H1 (cell line): ENCODE results near the gene OR5A1. TPM values are rescaled to one million over a fixed set of nuclear protein-coding genes. Genes with fewer than 3 reads are reported as not detected.

Experiments used
- CTCF ChIA-PET: fragments of 300-600 bp; sonication (Branson Sonifier 250); formaldehyde crosslinking; loops from one replicate; lab custom pipeline; 2021; ENCODE audit not compliant: partially characterized antibody; lab: Charles Lee
- POLR2A ChIA-PET: fragments of 300-600 bp; sonication (Branson Sonifier 250); formaldehyde crosslinking; loops from one replicate; lab custom pipeline; 2021; ENCODE audit warnings: inconsistent platforms; ENCODE audit not compliant: partially characterized antibody; lab: Charles Lee
- DNase-seq, 2 experiments: peaks; one replicate each; pipeline versions ENCODE4 v3.0.0 to v3.0.0-alpha.2; 2010 to 2022; ENCODE audit warnings: low spot score in 2 of 2, low read depth in 1 of 2, mixed read lengths in 1 of 2
- FAIRE-seq: peaks from 2 replicates; lab custom pipeline; 2011; peaks lifted over from hg19 to GRCh38; lab: Jason Lieb, UNC
- H2AFZ ChIP-seq: 2 replicates; pipeline ENCODE4 v1.8.1; 2012; ENCODE audit warnings: low read length, inconsistent platforms
- H2AK5ac ChIP-seq: 2 replicates; pipeline ENCODE4 v1.6.1; 2013; ENCODE audit warnings: low read depth, low read length
- H2BK120ac ChIP-seq: replicated peaks from 2 replicates; pipeline ENCODE3; 2013; ENCODE audit warnings: low read depth, low read length, inconsistent platforms
- H2BK12ac ChIP-seq: 2 replicates; pipeline ENCODE4 v1.6.1; 2013; ENCODE audit warnings: low read depth, low read length
- H2BK15ac ChIP-seq: 2 replicates; pipeline ENCODE4 v1.6.1; 2013; ENCODE audit warnings: low read length
- H2BK20ac ChIP-seq: 2 replicates; pipeline ENCODE4 v1.6.1; 2013; ENCODE audit warnings: low read length
- H2BK5ac ChIP-seq: 2 replicates; pipeline ENCODE4 v1.6.1; 2013; ENCODE audit warnings: low read depth, low read length
- H3K14ac ChIP-seq: 2 replicates; pipeline ENCODE4 v1.6.1; 2013; ENCODE audit warnings: inconsistent platforms; ENCODE audit not compliant: insufficient read length
- H3K18ac ChIP-seq: 2 replicates; pipeline ENCODE4 v1.6.1; 2013; ENCODE audit warnings: low read length; ENCODE audit errors: extremely low read depth
- H3K23ac ChIP-seq: 2 replicates; pipeline ENCODE4 v1.6.1; 2013; ENCODE audit warnings: inconsistent platforms; ENCODE audit not compliant: insufficient read length
- H3K23me2 ChIP-seq: 2 replicates; pipeline ENCODE4 v1.6.1; 2013; ENCODE audit warnings: low read depth, low read length
- H3K27ac ChIP-seq: 2 replicates; pipeline ENCODE4 v1.6.1; 2011; ENCODE audit warnings: low read depth, low read length, inconsistent platforms
- H3K27me3 ChIP-seq, 4 experiments: replicated peaks in 1 of 4; 1 replicate in 1 of 4; 2 replicates in 3 of 4; pipeline versions ENCODE4 v1.6.1 to v1.8.1; 2011 to 2013; ENCODE audit warnings: low read length in 3 of 4, mild to moderate bottlenecking in 3 of 4, inconsistent platforms in 2 of 4, mixed read lengths in 2 of 4, moderate library complexity in 1 of 4; ENCODE audit not compliant: control insufficient read depth in 3 of 4, insufficient read depth in 3 of 4; ENCODE audit errors: extremely low read depth in 1 of 4
- H3K36me3 ChIP-seq, 4 experiments: 2 replicates each; pipeline versions ENCODE4 v1.6.1 to v1.8.1; 2011 to 2013; ENCODE audit warnings: mild to moderate bottlenecking in 4 of 4, low read length in 3 of 4, moderate library complexity in 2 of 4, control low read depth in 1 of 4, inconsistent platforms in 1 of 4; ENCODE audit not compliant: insufficient read depth in 4 of 4, control insufficient read depth in 2 of 4
- H3K4ac ChIP-seq: replicated peaks from 2 replicates; pipeline ENCODE3; 2013; ENCODE audit warnings: low read length, low read depth, mixed read lengths, inconsistent platforms; ENCODE audit not compliant: insufficient read length
- H3K4me1 ChIP-seq, 4 experiments: replicated peaks in 1 of 4; 1 replicate in 1 of 4; 2 replicates in 3 of 4; pipeline versions ENCODE4 v1.6.1 to v1.8.1; 2011 to 2013; ENCODE audit warnings: low read length in 3 of 4, inconsistent platforms in 2 of 4, mixed read lengths in 1 of 4; ENCODE audit not compliant: insufficient read depth in 4 of 4, control insufficient read depth in 3 of 4
- H3K4me2 ChIP-seq, 2 experiments: 2 replicates each; pipeline versions ENCODE4 v1.6.1 to v1.8.1; 2011 to 2013; ENCODE audit warnings: low read depth in 2 of 2, low read length in 2 of 2, control low read depth in 1 of 2, inconsistent platforms in 1 of 2, mild to moderate bottlenecking in 1 of 2; ENCODE audit not compliant: insufficient read depth in 1 of 2
- H3K4me3 ChIP-seq, 4 experiments: fragments of 200-600, 300-600 bp in 1 of 4; sonication (generic), shearing (Covaris generic), sonication (Bioruptor Twin) in 1 of 4; 2 replicates each; pipeline versions ENCODE4 v1.5.1 to v1.8.1; 2011 to 2016; ENCODE audit warnings: low read length in 4 of 4, low read depth in 3 of 4, control low read depth in 2 of 4, inconsistent platforms in 2 of 4, mild to moderate bottlenecking in 2 of 4, mixed read lengths in 1 of 4, moderate library complexity in 1 of 4; ENCODE audit not compliant: insufficient read depth in 2 of 4; ENCODE audit errors: extremely low read depth in 1 of 4
- H3K56ac ChIP-seq: replicated peaks from 2 replicates; pipeline ENCODE3; 2013; ENCODE audit warnings: low read depth, mild to moderate bottlenecking, mixed read lengths, low read length, inconsistent platforms; ENCODE audit not compliant: insufficient read length
- H3K79me1 ChIP-seq: 2 replicates; pipeline ENCODE4 v1.6.1; 2013; ENCODE audit warnings: low read depth, low read length, control low read depth
- H3K79me2 ChIP-seq, 2 experiments: 2 replicates each; pipeline versions ENCODE4 v1.6.1 to v1.8.1; 2012 to 2013; ENCODE audit warnings: low read length in 2 of 2, mild to moderate bottlenecking in 2 of 2, inconsistent platforms in 1 of 2; ENCODE audit not compliant: insufficient read depth in 2 of 2, control insufficient read depth in 1 of 2
- H3K9ac ChIP-seq, 4 experiments: replicated peaks in 1 of 4; 1 replicate in 1 of 4; 2 replicates in 3 of 4; pipeline versions ENCODE4 v1.6.1 to v1.8.1; 2011 to 2013; ENCODE audit warnings: low read depth in 3 of 4, low read length in 3 of 4, control low read depth in 2 of 4, mild to moderate bottlenecking in 2 of 4, moderate library complexity in 2 of 4, inconsistent platforms in 1 of 4; ENCODE audit errors: extremely low read depth in 1 of 4
- H3K9me3 ChIP-seq, 2 experiments: 2 replicates each; pipeline versions ENCODE4 v1.6.1 to v1.8.1; 2012 to 2013; ENCODE audit warnings: mild to moderate bottlenecking in 2 of 2, moderate library complexity in 2 of 2, control low read depth in 1 of 2, inconsistent platforms in 1 of 2, low read depth in 1 of 2, low read length in 1 of 2, mixed read lengths in 1 of 2; ENCODE audit not compliant: insufficient read depth in 2 of 2
- H4K20me1 ChIP-seq, 2 experiments: replicated peaks in 1 of 2; 2 replicates each; pipeline versions ENCODE3 to v1.8.1; 2011 to 2013; ENCODE audit warnings: inconsistent platforms in 2 of 2, low read length in 2 of 2, mild to moderate bottlenecking in 1 of 2; ENCODE audit not compliant: insufficient read depth in 2 of 2, control insufficient read depth in 1 of 2
- H4K5ac ChIP-seq: 2 replicates; pipeline ENCODE4 v1.6.1; 2013; ENCODE audit warnings: low read length, low read depth, mixed read lengths, inconsistent platforms; ENCODE audit not compliant: insufficient read length
- H4K8ac ChIP-seq: 2 replicates; pipeline ENCODE4 v1.8.0; 2013; ENCODE audit warnings: mild to moderate bottlenecking, moderate library complexity, low read length, inconsistent platforms; ENCODE audit not compliant: insufficient read depth; ENCODE audit errors: extremely low read depth
- H4K91ac ChIP-seq: replicated peaks from 2 replicates; pipeline ENCODE3; 2013; ENCODE audit warnings: low read length, mixed read lengths, inconsistent platforms; ENCODE audit not compliant: insufficient read length
- CHD2 ChIP-seq: IDR thresholded peaks from 2 replicates; pipeline ENCODE4 v1.6.1; 2012; ENCODE audit warnings: low read length, improper control_type of control experiment
- POLR2A ChIP-seq, 2 experiments: IDR thresholded peaks; 1 replicate in 1 of 2; 2 replicates in 1 of 2; pipeline ENCODE4 v1.6.1; 2011; ENCODE audit warnings: low read depth in 2 of 2, low read length in 2 of 2, mild to moderate bottlenecking in 2 of 2; ENCODE audit errors: control extremely low read depth in 1 of 2
- WGBS, 2 experiments: shearing (Covaris generic) in 1 of 2; methylation state at CpG; one replicate each; pipeline versions ENCODE4 v1.1.6 to v1.1.7; 2013 to 2015; ENCODE audit warnings: low lambda C conversion rate in 2 of 2, mixed read lengths in 2 of 2, inconsistent platforms in 1 of 2, low coverage in 1 of 2, missing lambda C conversion rate in 1 of 2; ENCODE audit not compliant: insufficient replicate concordance in 2 of 2, insufficient coverage in 1 of 2, insufficient read length in 1 of 2; ENCODE audit errors: extremely low coverage in 1 of 2, missing lambda C conversion rate in 1 of 2; 5-methylcytosine and 5-hydroxymethylcytosine counted together
- polyA plus RNA-seq, 7 experiments: library from polyadenylated mRNA; depleted of rRNA in 3 of 7; stranded (reverse) in 5 of 7; unstranded in 2 of 7; fragments of >200 nt in 5 of 7; fragments of 200-250 nt in 2 of 7; gene quantifications; 1 replicate in 5 of 7; 2 replicates in 1 of 7; 4 replicates in 1 of 7; pipeline versions ENCODE4 v1.2.1 to v1.2.3, GENCODE V29; 2011 to 2013; ENCODE audit warnings: missing spikeins in 2 of 7, mixed read lengths in 2 of 7
- total RNA-seq: library from RNA; stranded (reverse); fragmentation: NEBNext Ultra II Directional; extraction: Animal tissue kit (Norgen Biotek cat#: 25700); gene quantifications from 2 replicates; pipeline ENCODE4 v1.2.1, GENCODE V29; 2021

OR5A1 gene
- total and polyA plus RNA-seq, 2 of the 8 experiments (the other 6 are each of a cell fraction or from before 2014, with no cell fraction given), result not detected

DNA sequence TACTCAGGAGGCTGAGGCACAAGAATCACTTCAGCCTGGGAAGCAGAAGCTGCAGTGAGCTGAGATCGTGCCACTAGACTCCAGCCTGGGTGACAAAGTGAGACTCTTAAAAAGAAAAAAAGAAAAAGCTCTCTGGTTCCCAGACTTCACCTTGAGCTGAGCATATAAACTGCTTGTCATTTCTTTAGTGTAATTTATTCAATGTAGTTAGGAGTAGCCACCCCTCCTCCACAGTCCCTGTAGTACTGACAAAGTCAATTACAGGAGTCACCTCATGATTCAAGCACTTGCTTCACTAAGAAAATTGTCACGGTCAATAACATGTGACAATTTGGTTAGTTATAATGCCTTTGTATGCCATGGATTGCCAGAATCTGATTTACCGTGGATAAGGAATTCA is 44.1 kb downstream of the OR5A1 start:
- no peak overlapping the region for H3K27ac ChIP-seq
- no peak overlapping the region for H2BK120ac ChIP-seq
- no peaks in the 10 kb centered on the region for H3K79me2 ChIP-seq
- H3K4me2 ChIP-seq, result no peak overlapping the region
- H4K8ac ChIP-seq, result no peak overlapping the region
- POLR2A ChIA-PET, result no interaction called here
- H3K79me1 ChIP-seq, result no peaks in the 10 kb centered on the region
- FAIRE-seq (no peak), DNase-seq (no peak)
- no peaks in the 10 kb centered on the region for H3K23me2 ChIP-seq
- H2BK20ac ChIP-seq, result no peak overlapping the region
- no peaks in the 10 kb centered on the region for H4K20me1 ChIP-seq
- no peaks in the 10 kb centered on the region for H3K27me3 ChIP-seq
- no peak overlapping the region for H4K5ac ChIP-seq
- H3K18ac ChIP-seq, result no peak overlapping the region
- no peak overlapping the region for H3K4me3 ChIP-seq
- no peak overlapping the region for H2AFZ ChIP-seq
- CTCF ChIA-PET, result no interaction called here
- H2AK5ac ChIP-seq, result no peak overlapping the region
- no peaks in the 10 kb centered on the region for H3K4me1 ChIP-seq
- H3K14ac ChIP-seq, result no peak overlapping the region
- H3K23ac ChIP-seq, result no peak overlapping the region
- no peaks in the 10 kb centered on the region for H3K9me3 ChIP-seq
- H2BK5ac ChIP-seq, result no peak overlapping the region
- H2BK15ac ChIP-seq, result no peak overlapping the region
- H2BK12ac ChIP-seq, result no peak overlapping the region
- no peak overlapping the region for H3K56ac ChIP-seq
- H3K36me3 ChIP-seq, result no peaks in the 10 kb centered on the region
- no peak overlapping the region for H3K4ac ChIP-seq
- no peak overlapping the region for H3K9ac ChIP-seq
- H4K91ac ChIP-seq, result no peak overlapping the region
- 93% methylated on average over 3 of the region's 3 CpGs; no CpG with 5 or more reads in 1 of the 2 experiments for WGBS, 2 experiments
- no peak for TF ChIP-seq CHD2
- no peak for TF ChIP-seq POLR2A (IDR thresholded peaks at IDR 0.05; ENCODE audit: control extremely low read depth in 1 of 2, low read depth in 2 of 2, low read length in 2 of 2)
